ACC112 (cell line): ENCODE data around the gene RNU2-63P.
"Not testable (repeated sequence)": the region's sequence is repeated elsewhere in the genome, so short reads cannot be mapped to it uniquely, and the experiment has no call there.

Experiments used
- H2AFZ ChIP-seq: fragments of 200-600 bp; sonication (generic); one replicate; pipeline ENCODE4 v1.6.0; 2017; ENCODE audit warnings: antibody characterized with exemption, low read length; ENCODE audit not compliant: unreplicated experiment
- H3K27ac ChIP-seq: fragments of 200-600 bp; sonication (generic); 2 replicates; pipeline ENCODE4 v1.5.1; 2014; ENCODE audit warnings: low read depth, mild to moderate bottlenecking, antibody characterized with exemption, low read length, moderate library complexity
- H3K27me3 ChIP-seq: fragments of 200-600 bp; sonication (generic); 2 replicates; pipeline ENCODE4 v1.6.1; 2014; ENCODE audit warnings: mild to moderate bottlenecking, antibody characterized with exemption, low read length, moderate library complexity, mixed read lengths; ENCODE audit not compliant: insufficient read depth
- H3K36me3 ChIP-seq: fragments of 200-600 bp; sonication (generic); 2 replicates; pipeline ENCODE4 v1.6.1; 2016; ENCODE audit warnings: mild to moderate bottlenecking, antibody characterized with exemption, low read length, moderate library complexity, mixed read lengths; ENCODE audit not compliant: insufficient read depth
- H3K4me1 ChIP-seq: fragments of 200-600 bp; sonication (generic); one replicate; pipeline ENCODE4 v1.6.1; 2016; ENCODE audit warnings: low read length, mixed read lengths; ENCODE audit not compliant: insufficient read depth, unreplicated experiment, control insufficient read depth
- H3K4me3 ChIP-seq: fragments of 200-600 bp; sonication (generic); 2 replicates; pipeline ENCODE4 v1.5.1; 2014; ENCODE audit warnings: mild to moderate bottlenecking, low read depth, low read length
- H3K79me2 ChIP-seq: fragments of 200-600 bp; sonication (generic); one replicate; pipeline ENCODE4 v1.6.0; 2016; ENCODE audit warnings: low read length; ENCODE audit not compliant: control insufficient read depth, unreplicated experiment, insufficient read depth

RNU2-63P gene

GRCh38 chr2:87972385-87972784 lies 44.0 kb downstream of the RNU2-63P start:
- H3K27ac ChIP-seq, H3K79me2 ChIP-seq: not testable (repeated sequence)

More at GRCh38 chr2:87972385-87972784, 44.0 kb downstream of the RNU2-63P start:
- H3K4me1 ChIP-seq, H3K4me3 ChIP-seq, H2AFZ ChIP-seq, H3K27me3 ChIP-seq, H3K36me3 ChIP-seq: not testable (repeated sequence)
